ENCODE results near the gene BBIP1. TPM values are rescaled to one million over a fixed set of nuclear protein-coding genes. Genes with fewer than 3 reads are reported as not detected.
A peak's percentile ranks its signal among the peaks of the same experiment; 100 is the strongest.

The BBIP1 gene
- total and polyA plus RNA-seq, 9 of the 15 experiments (the other 6 are each of a cell fraction or from before 2014, with no cell fraction given): 5.2 to 31.0 (median 19.4) TPM

DNA sequence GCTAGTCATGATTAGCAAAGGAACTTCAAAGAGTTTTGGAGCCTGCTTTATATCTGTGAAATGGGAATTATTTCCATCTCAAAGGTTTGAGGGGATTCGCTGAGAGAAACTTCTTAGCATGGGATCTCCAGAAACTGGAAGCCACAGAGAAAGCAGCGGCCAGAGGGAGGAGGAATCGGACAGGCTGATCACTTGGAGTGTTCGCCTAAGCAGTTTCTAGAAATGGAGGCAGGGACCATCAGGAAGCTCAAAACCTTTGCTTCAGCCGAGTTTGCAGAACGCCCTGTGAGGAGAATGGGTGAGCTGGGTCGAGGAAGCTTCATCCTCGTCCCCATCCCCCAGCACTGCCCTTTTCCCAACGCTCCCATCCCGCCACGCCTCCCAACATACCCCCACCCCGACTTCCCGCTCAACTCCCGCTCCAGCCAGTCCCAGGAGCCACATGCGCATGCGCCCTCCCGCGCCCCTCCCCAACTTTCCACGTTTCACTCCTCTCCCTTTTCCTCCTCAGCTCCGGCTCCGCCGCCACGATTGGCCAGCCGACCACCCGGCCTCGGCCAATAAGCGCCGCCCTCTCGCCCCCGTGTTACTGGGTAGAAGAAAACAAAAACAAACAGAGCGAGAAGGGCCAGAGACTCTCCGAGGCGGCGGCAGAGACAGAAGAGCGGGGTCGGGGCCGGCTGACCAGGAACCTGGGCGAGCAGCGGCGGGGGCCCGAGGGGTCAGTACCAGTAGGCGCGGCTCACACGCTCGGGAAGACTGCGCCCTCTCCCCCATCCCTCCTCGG is 47.5 kb downstream of the BBIP1 start, which contains the start of gene PDCD4 (continued):
- TF ChIP-seq EGR1 (conservative IDR thresholded peaks at IDR 0.05) (peak; percentile 83), ZC3H11A (IDR thresholded peaks at IDR 0.05; ENCODE audit: low read depth, low read length) (0 out of 2 replicates have a peak, but pooled peaks have one; percentile 1), PHF8 (IDR thresholded peaks at IDR 0.05; ENCODE audit: borderline replicate concordance, low read length) (peak; percentile 61; the same call in 1 of the 2 replicates), PML (IDR thresholded peaks at IDR 0.05; ENCODE audit: low read length) (peak; percentile 16; the same call in 1 of the 2 replicates), CXXC5 (CRISPR knock-in tag; IDR thresholded peaks at IDR 0.05) (peak; percentile 31; the same call in 1 of the 2 replicates), FOSL1 (tag; conservative IDR thresholded peaks at IDR 0.05) (0 out of 2 replicates have a peak, but pooled peaks have one; percentile 28), RBFOX2 (IDR thresholded peaks at IDR 0.05; ENCODE audit: low read depth, low read length) (peak; percentile 92), L3MBTL2 (IDR thresholded peaks at IDR 0.05) (peak; percentile 63), FOXJ2 (tag; IDR thresholded peaks at IDR 0.05) (0 out of 2 replicates have a peak, but pooled peaks have one; percentile 42), POLR2A (conservative IDR thresholded peaks at IDR 0.05) (peak; percentile 72), CCNT2 (IDR thresholded peaks at IDR 0.05; ENCODE audit: borderline replicate concordance, extremely low read depth, insufficient read length, low read depth, low read length) (peak; percentile 34), ZKSCAN3 (CRISPR knock-in tag; IDR thresholded peaks at IDR 0.05) (no peak), FOXK2 (conservative IDR thresholded peaks at IDR 0.05 in 1 of 2, IDR thresholded peaks at IDR 0.05 in 1 of 2; ENCODE audit: low read depth in 2 of 2) (peak; percentile 48 to 67; a peak in 2 of 4 replicates), ZNF197 (CRISPR knock-in tag; IDR thresholded peaks at IDR 0.05; ENCODE audit: low read depth) (no peak), FOXA3 (CRISPR knock-in tag; conservative IDR thresholded peaks at IDR 0.05 in 1 of 2, IDR thresholded peaks at IDR 0.05 in 1 of 2) (0 out of 4 replicates have a peak, but pooled peaks of 1 of the 2 experiments have one; percentile 32), FOXM1 (IDR thresholded peaks at IDR 0.05; ENCODE audit: low read depth) (peak; percentile 50; the same call in 1 of the 2 replicates), FOXM1 (CRISPR knock-in tag; IDR thresholded peaks at IDR 0.05; ENCODE audit: low read depth) (no peak), EP400 (IDR thresholded peaks at IDR 0.05) (peak; percentile 68), TAF1 (IDR thresholded peaks at IDR 0.05; ENCODE audit: control insufficient read depth, extremely low read depth, insufficient read depth, low read length, severe bottlenecking) (peak; percentile 78), MYNN (IDR thresholded peaks at IDR 0.05) (no peak), MYNN (CRISPR knock-in tag; IDR thresholded peaks at IDR 0.05) (no peak), SMARCA4 (IDR thresholded peaks at IDR 0.05) (peak; percentile 41; the same call in 1 of the 2 replicates), ID3 (CRISPR knock-in tag; IDR thresholded peaks at IDR 0.05) (no peak), ID3 (tag; IDR thresholded peaks at IDR 0.05) (0 out of 2 replicates have a peak, but pooled peaks have one; percentile 21)
- TF ChIP-seq, protein P1, sequence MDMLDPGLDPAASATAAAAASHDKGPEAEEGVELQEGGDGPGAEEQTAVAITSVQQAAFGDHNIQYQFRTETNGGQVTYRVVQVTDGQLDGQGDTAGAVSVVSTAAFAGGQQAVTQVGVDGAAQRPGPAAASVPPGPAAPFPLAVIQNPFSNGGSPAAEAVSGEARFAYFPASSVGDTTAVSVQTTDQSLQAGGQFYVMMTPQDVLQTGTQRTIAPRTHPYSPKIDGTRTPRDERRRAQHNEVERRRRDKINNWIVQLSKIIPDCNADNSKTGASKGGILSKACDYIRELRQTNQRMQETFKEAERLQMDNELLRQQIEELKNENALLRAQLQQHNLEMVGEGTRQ (CRISPR knock-in tag; IDR thresholded peaks at IDR 0.05): peak; percentile 44
- TF ChIP-seq, protein P2, sequence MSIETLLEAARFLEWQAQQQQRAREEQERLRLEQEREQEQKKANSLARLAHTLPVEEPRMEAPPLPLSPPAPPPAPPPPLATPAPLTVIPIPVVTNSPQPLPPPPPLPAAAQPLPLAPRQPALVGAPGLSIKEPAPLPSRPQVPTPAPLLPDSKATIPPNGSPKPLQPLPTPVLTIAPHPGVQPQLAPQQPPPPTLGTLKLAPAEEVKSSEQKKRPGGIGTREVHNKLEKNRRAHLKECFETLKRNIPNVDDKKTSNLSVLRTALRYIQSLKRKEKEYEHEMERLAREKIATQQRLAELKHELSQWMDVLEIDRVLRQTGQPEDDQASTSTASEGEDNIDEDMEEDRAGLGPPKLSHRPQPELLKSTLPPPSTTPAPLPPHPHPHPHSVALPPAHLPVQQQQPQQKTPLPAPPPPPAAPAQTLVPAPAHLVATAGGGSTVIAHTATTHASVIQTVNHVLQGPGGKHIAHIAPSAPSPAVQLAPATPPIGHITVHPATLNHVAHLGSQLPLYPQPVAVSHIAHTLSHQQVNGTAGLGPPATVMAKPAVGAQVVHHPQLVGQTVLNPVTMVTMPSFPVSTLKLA (conservative IDR thresholded peaks at IDR 0.05): peak; percentile 78 to 85; a peak in 3 of 4 replicates

Measured in K562 (cell line).